ENCODE results near the gene MIA. TPM values are rescaled to one million over a fixed set of nuclear protein-coding genes. Genes with fewer than 3 reads are reported as not detected.
"Not testable (repeated sequence)": the region's sequence is repeated elsewhere in the genome, so short reads cannot be mapped to it uniquely, and the experiment has no call there.

The MIA gene
- total and polyA plus RNA-seq, 9 of the 15 experiments (the other 6 are each of a cell fraction or from before 2014, with no cell fraction given), result 0.21 TPM; not detected in 8

- TF ChIP-seq MGA (IDR thresholded peaks at IDR 0.05), result peak; percentile 39
- TF ChIP-seq ZNF316 (IDR thresholded peaks at IDR 0.05), result peak; percentile 61
- TF ChIP-seq NR2C1 (IDR thresholded peaks at IDR 0.05), result peak; percentile 82
- TF ChIP-seq NR2C1 (tag; IDR thresholded peaks at IDR 0.05), result peak; percentile 88
- 0 out of 2 replicates have a peak, but pooled peaks have one; percentile 22 for TF ChIP-seq CXXC5 (CRISPR knock-in tag; IDR thresholded peaks at IDR 0.05)
- peak in 1 of 2 experiments; percentile 34; a peak in 1 of 4 replicates for TF ChIP-seq MNT (conservative IDR thresholded peaks at IDR 0.05)
- TF ChIP-seq C11orf30 (IDR thresholded peaks at IDR 0.05; ENCODE audit: low read depth), result peak; percentile 59
- 0 out of 2 replicates have a peak, but pooled peaks have one; percentile 30 for TF ChIP-seq LARP7 (IDR thresholded peaks at IDR 0.05)
- TF ChIP-seq MYC (IDR thresholded peaks at IDR 0.05; ENCODE audit: low read depth, low read length), result 0 out of 2 replicates have a peak, but pooled peaks have one; percentile 12
- TF ChIP-seq MYC (CRISPR knock-in tag; IDR thresholded peaks at IDR 0.05; ENCODE audit: borderline replicate concordance, low read depth); NR2C2 (CRISPR knock-in tag; IDR thresholded peaks at IDR 0.05): not testable (repeated sequence)
- peak; percentile 71 for TF ChIP-seq NR2C2 (tag; IDR thresholded peaks at IDR 0.05)
- TF ChIP-seq THRAP3 (IDR thresholded peaks at IDR 0.05; ENCODE audit: borderline replicate concordance), result peak; percentile 89; the same call in 1 of the 2 replicates
- 0 out of 2 replicates have a peak, but pooled peaks have one; percentile 35 for TF ChIP-seq HLTF (IDR thresholded peaks at IDR 0.05)
- peak; percentile 31; the same call in 1 of the 2 replicates for TF ChIP-seq PKNOX1 (IDR thresholded peaks at IDR 0.05)
Measured at GRCh38 chr19:40826699-40827385, 51.5 kb downstream of the MIA start (continued).

Data from K562 (cell line).